ENCODE data around the gene HCFC1R1. TPM values are rescaled to one million over a fixed set of nuclear protein-coding genes. Genes with fewer than 3 reads are reported as not detected.

HCFC1R1 gene
- total and polyA plus RNA-seq, 2 donors = 19.0 to 56.0 TPM

DNA sequence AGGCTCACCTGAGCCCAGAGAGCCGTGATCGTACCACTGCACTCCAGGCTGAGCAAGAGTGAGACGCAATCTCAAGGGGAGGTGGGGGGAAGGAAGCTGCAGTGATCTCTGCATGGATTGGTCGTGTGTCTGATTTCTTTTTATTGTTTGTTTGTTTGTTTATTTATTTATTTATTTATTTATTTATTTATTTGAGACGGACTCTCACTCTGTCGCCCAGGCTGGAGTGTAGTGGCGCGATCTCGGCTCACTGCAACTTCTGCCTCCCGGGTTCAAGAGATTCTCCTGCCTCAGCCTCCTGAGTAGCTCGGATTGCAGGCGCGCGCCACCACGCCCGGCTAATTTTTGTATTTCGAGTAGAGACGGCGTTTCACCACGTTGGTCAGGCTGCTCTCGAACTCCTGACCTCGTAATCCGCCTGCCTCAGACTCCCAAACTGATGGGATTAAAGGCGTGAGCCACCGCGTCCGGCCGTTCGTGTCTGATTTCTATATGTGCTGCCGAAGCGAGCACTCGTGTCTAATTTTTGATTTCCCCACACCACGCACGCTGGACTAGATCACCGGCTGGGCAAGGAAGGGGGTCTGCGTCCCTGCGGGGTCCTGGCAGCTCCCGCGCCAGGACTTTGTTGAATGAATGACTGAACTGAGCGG is 4.0 kb downstream of the HCFC1R1 start:
- Histone ChIP-seq H3K36me3 (ENCODE audit: control insufficient read depth in 2 of 2, insufficient read depth in 2 of 2, low read length in 1 of 2) (no peaks in the 10 kb centered on the region), H3K4me1 (ENCODE audit: control insufficient read depth in 2 of 2, insufficient read depth in 2 of 2, low read length in 2 of 2) (peaks cover 38 to 57% of the 10 kb centered on the region in 2 donors), H3K27me3 (ENCODE audit: control insufficient read depth in 2 of 2, insufficient read depth in 1 of 2, low read length in 1 of 2) (peaks cover 42 to 76% of the 10 kb centered on the region in 2 donors), H3K27ac (ENCODE audit: low read depth in 1 of 2, low read length in 1 of 2) (no peak overlapping the region), H3K4me3 (ENCODE audit: low read length in 2 of 2) (peak overlapping the region; percentile 41 to 60), H3K9me3 (ENCODE audit: control insufficient read depth in 2 of 2, insufficient read depth in 1 of 2, low read length in 1 of 2) (peaks cover 0 to 12% of the 10 kb centered on the region in 2 donors)
- 35% methylated on average over 40 of the region's 40 CpGs for WGBS
- no peak for DNase-seq (ENCODE audit: low read depth in 6 of 9, low spot score in 9 of 9)

- Histone ChIP-seq H3K4me1 (ENCODE audit: control insufficient read depth in 2 of 2, insufficient read depth in 2 of 2, low read length in 2 of 2) (peaks cover 30 to 45% of the 10 kb centered on the region in 2 donors), H3K36me3 (ENCODE audit: control insufficient read depth in 2 of 2, insufficient read depth in 2 of 2, low read length in 1 of 2) (no peaks in the 10 kb centered on the region), H3K27me3 (ENCODE audit: control insufficient read depth in 2 of 2, insufficient read depth in 1 of 2, low read length in 1 of 2) (peaks cover 50 to 94% of the 10 kb centered on the region in 2 donors), H3K27ac (ENCODE audit: low read depth in 1 of 2, low read length in 1 of 2) (no peak within 1 kb of the TSS), H3K9me3 (ENCODE audit: control insufficient read depth in 2 of 2, insufficient read depth in 1 of 2, low read length in 1 of 2) (peaks cover 0 to 12% of the 10 kb centered on the region in 2 donors), H3K4me3 (ENCODE audit: low read length in 2 of 2) (no peak within 1 kb of the TSS)
- no peak for DNase-seq (ENCODE audit: low read depth in 6 of 9, low spot score in 9 of 9)
- 24% methylated on average over 52 of the region's 52 CpGs for WGBS
These were observed 5.8 kb downstream of the HCFC1R1 start, which contains the start of gene CLDN6 for GRCh38 chr16:3017794-3018506. CLDN6 (minus strand) TSS chr16:3018183; CDS start chr16:3016021, 2,162 bp downstream.

DNA sequence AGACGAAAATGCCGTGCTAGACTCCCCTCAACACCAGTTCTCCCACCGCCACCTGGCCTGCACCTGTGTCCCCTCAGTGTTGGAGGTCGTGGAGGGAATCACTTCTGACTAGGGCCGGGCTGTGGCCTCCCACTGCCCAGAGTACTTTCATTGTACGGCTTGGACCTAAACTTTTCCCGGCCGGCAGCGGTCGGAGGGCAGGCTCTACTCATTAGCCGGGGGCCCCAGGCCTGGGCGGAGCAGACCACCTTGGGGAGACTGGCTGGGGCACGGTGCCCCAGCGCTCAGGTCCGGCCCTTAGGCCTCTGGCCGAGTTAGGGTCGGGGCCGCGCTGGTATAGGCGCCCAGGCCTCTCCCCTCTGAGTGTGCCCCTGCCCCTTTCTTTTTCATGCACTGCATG is 6.4 kb downstream of the HCFC1R1 start:
- H3K36me3 ChIP-seq (ENCODE audit: control insufficient read depth in 2 of 2, insufficient read depth in 2 of 2, low read length in 1 of 2) = no peaks in the 10 kb centered on the region
- DNase-seq (ENCODE audit: low read depth in 6 of 9, low spot score in 9 of 9) = no peak
- H3K4me3 ChIP-seq (ENCODE audit: low read length in 2 of 2) = no peak overlapping the region
- peaks cover 53 to 95% of the 10 kb centered on the region in 2 donors for H3K27me3 ChIP-seq (ENCODE audit: control insufficient read depth in 2 of 2, insufficient read depth in 1 of 2, low read length in 1 of 2)
- 96% methylated on average over 20 of the region's 20 CpGs for WGBS
- H3K27ac ChIP-seq (ENCODE audit: low read depth in 1 of 2, low read length in 1 of 2) = no peak overlapping the region
- peaks cover 0 to 12% of the 10 kb centered on the region in 2 donors for H3K9me3 ChIP-seq (ENCODE audit: control insufficient read depth in 2 of 2, insufficient read depth in 1 of 2, low read length in 1 of 2)
- H3K4me1 ChIP-seq (ENCODE audit: control insufficient read depth in 2 of 2, insufficient read depth in 2 of 2, low read length in 2 of 2) = peaks cover 26 to 45% of the 10 kb centered on the region in 2 donors

DNA sequence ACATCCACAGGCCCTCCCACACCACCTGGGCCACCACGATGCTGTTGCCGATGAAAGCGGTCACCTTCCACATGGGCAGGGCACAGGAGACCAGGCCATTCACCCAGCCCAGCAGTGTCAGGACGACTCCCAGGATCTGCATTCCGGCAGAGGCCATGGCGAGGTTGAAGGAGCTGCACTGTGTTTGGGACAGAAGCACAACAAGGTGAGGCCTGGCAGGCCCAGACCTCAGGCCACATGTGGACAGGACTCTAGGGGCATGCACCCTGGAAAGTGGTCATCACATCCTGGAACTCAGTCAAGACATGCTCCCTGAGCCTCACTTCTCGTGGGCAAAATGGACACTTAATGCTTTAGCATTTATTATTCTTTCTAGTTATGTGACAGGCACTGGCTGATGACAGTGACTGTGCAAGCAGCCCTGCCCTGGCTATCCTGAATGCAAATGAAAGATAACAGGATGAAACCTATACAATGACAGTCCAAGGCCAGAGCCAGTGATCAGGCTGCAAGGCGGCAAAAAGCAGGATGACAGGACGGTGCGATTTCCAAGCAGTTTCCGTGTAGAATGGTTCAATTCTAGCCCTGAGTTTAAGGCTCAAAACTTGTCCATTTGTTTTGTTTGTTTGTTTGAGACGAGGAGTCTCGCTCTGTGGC is 7.7 kb downstream of the HCFC1R1 start:
- Histone ChIP-seq H3K36me3 (ENCODE audit: control insufficient read depth in 2 of 2, insufficient read depth in 2 of 2, low read length in 1 of 2) (no peaks in the 10 kb centered on the region), H3K9me3 (ENCODE audit: control insufficient read depth in 2 of 2, insufficient read depth in 1 of 2, low read length in 1 of 2) (peaks cover 0 to 15% of the 10 kb centered on the region in 2 donors), H3K27ac (ENCODE audit: low read depth in 1 of 2, low read length in 1 of 2) (no peak overlapping the region), H3K4me3 (ENCODE audit: low read length in 2 of 2) (no peak overlapping the region), H3K27me3 (ENCODE audit: control insufficient read depth in 2 of 2, insufficient read depth in 1 of 2, low read length in 1 of 2) (peaks cover 50 to 94% of the 10 kb centered on the region in 2 donors), H3K4me1 (ENCODE audit: control insufficient read depth in 2 of 2, insufficient read depth in 2 of 2, low read length in 2 of 2) (peaks cover 17 to 42% of the 10 kb centered on the region in 2 donors)
- 97% methylated on average over 13 of the region's 13 CpGs for WGBS
- DNase-seq (ENCODE audit: low read depth in 6 of 9, low spot score in 9 of 9) = no peak

DNA sequence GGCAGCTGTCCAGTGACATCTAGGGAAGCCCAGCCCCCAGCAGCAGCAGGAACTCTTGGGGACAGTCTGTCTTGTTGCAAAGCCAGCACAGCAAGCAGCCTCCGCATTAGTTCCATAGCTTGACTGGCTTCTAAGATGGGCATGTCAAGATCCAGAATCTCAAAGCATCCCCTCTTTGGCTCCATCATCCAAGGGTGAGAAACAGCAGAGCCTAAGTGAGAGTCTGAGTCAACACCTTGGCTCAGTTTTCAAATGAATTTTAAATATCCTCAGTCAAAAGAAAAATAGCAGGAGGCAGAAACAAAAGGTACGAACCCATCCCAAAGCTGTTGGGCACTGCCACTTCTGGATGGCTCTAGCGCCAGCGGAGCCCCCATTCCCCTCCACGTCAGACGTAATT is 8.8 kb downstream of the HCFC1R1 start:
- Histone ChIP-seq H3K27ac (ENCODE audit: low read depth in 1 of 2, low read length in 1 of 2) (no peak overlapping the region), H3K27me3 (ENCODE audit: control insufficient read depth in 2 of 2, insufficient read depth in 1 of 2, low read length in 1 of 2) (peaks cover 45 to 91% of the 10 kb centered on the region in 2 donors), H3K9me3 (ENCODE audit: control insufficient read depth in 2 of 2, insufficient read depth in 1 of 2, low read length in 1 of 2) (peaks cover 0 to 15% of the 10 kb centered on the region in 2 donors), H3K4me1 (ENCODE audit: control insufficient read depth in 2 of 2, insufficient read depth in 2 of 2, low read length in 2 of 2) (peaks cover 9 to 33% of the 10 kb centered on the region in 2 donors), H3K36me3 (ENCODE audit: control insufficient read depth in 2 of 2, insufficient read depth in 2 of 2, low read length in 1 of 2) (no peaks in the 10 kb centered on the region), H3K4me3 (ENCODE audit: low read length in 2 of 2) (no peak overlapping the region)
- DNase-seq (ENCODE audit: low read depth in 6 of 9, low spot score in 9 of 9) = no peak
- 96% methylated on average over 6 of the region's 6 CpGs for WGBS

DNA sequence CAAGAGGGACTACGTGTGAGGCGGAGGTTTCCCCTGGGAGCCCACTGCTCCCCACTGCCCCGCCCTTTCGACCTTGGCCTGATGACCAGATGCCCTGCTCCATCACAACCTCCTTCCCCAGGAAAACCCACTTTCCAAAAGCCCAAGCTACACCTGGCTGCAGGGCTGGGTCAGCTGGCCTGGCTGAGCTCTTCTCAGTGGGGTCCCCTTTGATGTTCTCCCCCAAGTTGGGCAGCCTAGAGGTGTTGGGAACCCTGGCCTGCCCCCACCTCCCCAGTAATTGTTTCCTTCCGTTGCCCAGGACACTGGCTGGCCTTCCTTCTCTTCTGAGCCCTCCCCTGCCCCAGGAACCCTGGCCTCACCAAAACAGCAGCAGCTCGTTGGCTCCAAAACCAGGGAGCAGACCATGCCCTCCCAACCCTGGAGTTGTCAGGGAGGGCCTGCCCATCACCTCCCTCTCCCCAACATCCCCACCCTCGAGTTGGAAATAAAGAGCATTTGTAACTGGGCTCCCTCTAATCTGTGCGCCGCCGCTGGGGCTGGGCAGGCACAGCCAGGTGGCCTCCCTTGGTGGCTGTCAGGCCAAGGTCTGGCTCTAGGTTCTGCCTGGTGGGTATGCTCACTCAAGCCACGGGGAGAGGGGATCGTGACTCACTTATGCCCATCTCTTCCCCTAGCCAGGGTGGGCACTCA is 9.6 kb downstream of the HCFC1R1 start:
- peaks cover 36 to 90% of the 10 kb centered on the region in 2 donors for H3K27me3 ChIP-seq (ENCODE audit: control insufficient read depth in 2 of 2, insufficient read depth in 1 of 2, low read length in 1 of 2)

DNA sequence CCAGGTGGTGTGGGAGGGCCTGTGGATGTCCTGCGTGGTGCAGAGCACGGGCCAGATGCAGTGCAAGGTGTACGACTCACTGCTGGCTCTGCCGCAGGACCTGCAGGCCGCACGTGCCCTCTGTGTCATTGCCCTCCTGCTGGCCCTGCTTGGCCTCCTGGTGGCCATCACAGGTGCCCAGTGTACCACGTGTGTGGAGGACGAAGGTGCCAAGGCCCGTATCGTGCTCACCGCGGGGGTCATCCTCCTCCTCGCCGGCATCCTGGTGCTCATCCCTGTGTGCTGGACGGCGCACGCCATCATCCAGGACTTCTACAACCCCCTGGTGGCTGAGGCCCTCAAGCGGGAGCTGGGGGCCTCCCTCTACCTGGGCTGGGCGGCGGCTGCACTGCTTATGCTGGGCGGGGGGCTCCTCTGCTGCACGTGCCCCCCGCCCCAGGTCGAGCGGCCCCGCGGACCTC is 10.2 kb downstream of the HCFC1R1 start:
- WGBS = 93% methylated on average over 27 of the region's 27 CpGs
- H3K27me3 ChIP-seq (ENCODE audit: control insufficient read depth in 2 of 2, insufficient read depth in 1 of 2, low read length in 1 of 2) = peaks cover 30 to 89% of the 10 kb centered on the region in 2 donors
- H3K4me3 ChIP-seq (ENCODE audit: low read length in 2 of 2) = no peak overlapping the region
- H3K36me3 ChIP-seq (ENCODE audit: control insufficient read depth in 2 of 2, insufficient read depth in 2 of 2, low read length in 1 of 2) = no peaks in the 10 kb centered on the region
- H3K4me1 ChIP-seq (ENCODE audit: control insufficient read depth in 2 of 2, insufficient read depth in 2 of 2, low read length in 2 of 2) = peaks cover 7 to 34% of the 10 kb centered on the region in 2 donors
- no peak overlapping the region for H3K27ac ChIP-seq (ENCODE audit: low read depth in 1 of 2, low read length in 1 of 2)
- peaks cover 0 to 15% of the 10 kb centered on the region in 2 donors for H3K9me3 ChIP-seq (ENCODE audit: control insufficient read depth in 2 of 2, insufficient read depth in 1 of 2, low read length in 1 of 2)
- no peak for DNase-seq (ENCODE audit: low read depth in 6 of 9, low spot score in 9 of 9)

More for the DNA sequence above, 9.6 kb downstream of the HCFC1R1 start:
- Histone ChIP-seq H3K36me3 (ENCODE audit: control insufficient read depth in 2 of 2, insufficient read depth in 2 of 2, low read length in 1 of 2) (no peaks in the 10 kb centered on the region), H3K27ac (ENCODE audit: low read depth in 1 of 2, low read length in 1 of 2) (no peak overlapping the region), H3K4me1 (ENCODE audit: control insufficient read depth in 2 of 2, insufficient read depth in 2 of 2, low read length in 2 of 2) (peaks cover 6 to 29% of the 10 kb centered on the region in 2 donors), H3K4me3 (ENCODE audit: low read length in 2 of 2) (no peak overlapping the region), H3K9me3 (ENCODE audit: control insufficient read depth in 2 of 2, insufficient read depth in 1 of 2, low read length in 1 of 2) (peaks cover 0 to 15% of the 10 kb centered on the region in 2 donors)
- DNase-seq (ENCODE audit: low read depth in 6 of 9, low spot score in 9 of 9) = no peak
- WGBS = 92% methylated on average over 12 of the region's 12 CpGs

- 51% methylated on average over 27 of the region's 27 CpGs for WGBS
- peaks cover 9 to 35% of the 10 kb centered on the region in 2 donors for H3K4me1 ChIP-seq (ENCODE audit: control insufficient read depth in 2 of 2, insufficient read depth in 2 of 2, low read length in 2 of 2)
- peaks cover 24 to 86% of the 10 kb centered on the region in 2 donors for H3K27me3 ChIP-seq (ENCODE audit: control insufficient read depth in 2 of 2, insufficient read depth in 1 of 2, low read length in 1 of 2)
- H3K4me3 ChIP-seq (ENCODE audit: low read length in 2 of 2) = no peak within 1 kb of the TSS
- peak within 1 kb of the TSS in 1 of 2 donors; percentile 14 for H3K27ac ChIP-seq (ENCODE audit: low read depth in 1 of 2, low read length in 1 of 2)
- no peaks in the 10 kb centered on the region for H3K36me3 ChIP-seq (ENCODE audit: control insufficient read depth in 2 of 2, insufficient read depth in 2 of 2, low read length in 1 of 2)
- peak in 2 of 9 donors; percentile 68 to 77 for DNase-seq (ENCODE audit: low read depth in 6 of 9, low spot score in 9 of 9)
- peaks cover 0 to 15% of the 10 kb centered on the region in 2 donors for H3K9me3 ChIP-seq (ENCODE audit: control insufficient read depth in 2 of 2, insufficient read depth in 1 of 2, low read length in 1 of 2)
These were observed 10.8 kb downstream of the HCFC1R1 start, which contains the start of gene CLDN9 for GRCh38 chr16:3012828-3013420. CLDN9 (plus strand) TSS chr16:3012923; CDS start chr16:3013363, 440 bp downstream.

Data from thymus (tissue), 11 donors.